Aorta (tissue), 5 donors: Measurements from ENCODE around the gene FZD7. TPM values are rescaled to one million over a fixed set of nuclear protein-coding genes. Genes with fewer than 3 reads are reported as not detected.

Source experiments
- ATAC-seq: fragments of 200-7000 bp; cut with Tn5 transposase; one replicate; pipeline ENCODE4 v1.9.1; 2022; ENCODE audit warnings: moderate library complexity; ENCODE audit not compliant: low FRiP score
- DNase-seq, 2 donors: peaks; one replicate each; pipeline ENCODE4 v3.0.0-alpha.2; 2020
- H3K27ac ChIP-seq, 2 donors: one replicate each; pipeline ENCODE4 v1.5.1; 2013; ENCODE audit warnings: low read length in 2 of 2, mild to moderate bottlenecking in 2 of 2, moderate library complexity in 2 of 2, control low read depth in 1 of 2, inconsistent platforms in 1 of 2, low read depth in 1 of 2
- H3K27me3 ChIP-seq, 2 donors: one replicate each; pipeline ENCODE4 v1.6.1; 2013; ENCODE audit warnings: control low read depth in 1 of 2, low read length in 1 of 2, mild to moderate bottlenecking in 1 of 2, moderate library complexity in 1 of 2; ENCODE audit not compliant: insufficient read depth in 2 of 2, control insufficient read depth in 1 of 2
- H3K36me3 ChIP-seq, 2 donors: one replicate each; pipeline ENCODE4 v1.6.1; 2013; ENCODE audit warnings: control low read depth in 1 of 2, low read length in 1 of 2, mild to moderate bottlenecking in 1 of 2; ENCODE audit not compliant: insufficient read depth in 2 of 2, control insufficient read depth in 1 of 2
- H3K4me1 ChIP-seq, 2 donors: one replicate each; pipeline ENCODE4 v1.6.1; 2013; ENCODE audit warnings: low read length in 2 of 2, control low read depth in 1 of 2, mild to moderate bottlenecking in 1 of 2, moderate library complexity in 1 of 2; ENCODE audit not compliant: insufficient read depth in 2 of 2, control insufficient read depth in 1 of 2
- H3K4me3 ChIP-seq, 2 donors: one replicate each; pipeline ENCODE4 v1.5.1; 2013; ENCODE audit warnings: low read length in 2 of 2, control low read depth in 1 of 2, mild to moderate bottlenecking in 1 of 2
- H3K9me3 ChIP-seq: one replicate; pipeline ENCODE4 v1.6.1; 2013; ENCODE audit warnings: mild to moderate bottlenecking, low read length; ENCODE audit not compliant: control insufficient read depth
- WGBS, 2 donors: extraction: QIAGEN DNeasy Blood & Tissue Kit; methylation state at CpG; one replicate each; pipeline ENCODE4 v1.1.7; 2013; 5-methylcytosine and 5-hydroxymethylcytosine counted together
- intact Hi-C, 2 donors: fragments of 100-400 bp; cut with DNase I; formaldehyde crosslinking; loops; one replicate each; pipeline versions ENCODE4 v1.14.2 to v1.15.0; 2022
- polyA plus RNA-seq, 2 donors: library from polyadenylated mRNA; stranded (reverse); fragments of 200-250 nt; gene quantifications; one replicate each; pipeline ENCODE4 v1.2.3, GENCODE V29; 2013
- total RNA-seq, 2 donors: library from RNA; stranded (reverse); fragmentation: NEBNext Ultra II Directional; extraction: Animal tissue kit (Norgen Biotek cat#: 25700); gene quantifications; one replicate each; pipeline ENCODE4 v1.2.1, GENCODE V29; 2021
- donor health status: healthy with polysubstance abuse.
- donor health status: Bipolar disorder and iron deficiency.
- donor health status: DM: no; HTN: no; CAD: no.
- donor health status: DM: no; HTN: no; CAD: no.
- donor health status: DM: yes; HTN: yes; CAD: no.

FZD7 gene
- total and polyA plus RNA-seq, 4 donors: 4.4 to 24.3 (median 11.9) TPM

GRCh38 chr2:202064881-202065230 lies 31.2 kb downstream of the FZD7 start:
- 77 to 82% methylated on average over 3 of the region's 3 CpGs for WGBS, 2 donors
- H3K4me3 ChIP-seq: no peak overlapping the region
- no peaks in the 10 kb centered on the region for H3K36me3 ChIP-seq
- H3K27me3 ChIP-seq: no peaks in the 10 kb centered on the region
- intact Hi-C loops: no loop called here
- H3K4me1 ChIP-seq: no peaks in the 10 kb centered on the region
- no peak for DNase-seq
- ATAC-seq: no peak
- no peaks in the 10 kb centered on the region for H3K9me3 ChIP-seq
- no peak overlapping the region for H3K27ac ChIP-seq

GRCh38 chr2:202065876-202066275 lies 32.2 kb downstream of the FZD7 start:
- Histone ChIP-seq H3K9me3 (no peaks in the 10 kb centered on the region), H3K27ac (no peak overlapping the region), H3K36me3 (no peaks in the 10 kb centered on the region), H3K4me1 (no peaks in the 10 kb centered on the region), H3K27me3 (no peaks in the 10 kb centered on the region), H3K4me3 (no peak overlapping the region)
- ATAC-seq (no peak), DNase-seq (no peak)
- intact Hi-C loops: no loop called here
- WGBS, 2 donors: 87% methylated on average over 3 of the region's 3 CpGs

- Histone ChIP-seq H3K4me1 (no peaks in the 10 kb centered on the region), H3K27ac (no peak overlapping the region), H3K9me3 (no peaks in the 10 kb centered on the region), H3K27me3 (no peaks in the 10 kb centered on the region), H3K4me3 (no peak overlapping the region), H3K36me3 (no peaks in the 10 kb centered on the region)
- intact Hi-C loops: no loop called here
- WGBS, 2 donors: 71 to 73% methylated on average over 2 of the region's 2 CpGs
- ATAC-seq: no peak
- no peak for DNase-seq
Observed at GRCh38 chr2:202066875-202067274, 33.2 kb downstream of the FZD7 start.

- intact Hi-C loops: no loop called here
- 98 to 100% methylated on average over 1 of the region's 1 CpG for WGBS, 2 donors
Observed at GRCh38 chr2:202067589-202067988, 33.9 kb downstream of the FZD7 start.

GRCh38 chr2:202069170-202070067 lies 35.8 kb downstream of the FZD7 start:
- DNase-seq: no peak
- Histone ChIP-seq H3K4me3 (no peak overlapping the region), H3K27me3 (no peaks in the 10 kb centered on the region), H3K4me1 (no peaks in the 10 kb centered on the region), H3K9me3 (no peaks in the 10 kb centered on the region), H3K27ac (no peak overlapping the region), H3K36me3 (no peaks in the 10 kb centered on the region)
- intact Hi-C loops: no loop called here
- WGBS, 2 donors: 87 to 88% methylated on average over 11 of the region's 11 CpGs
- ATAC-seq: no peak

More at GRCh38 chr2:202067589-202067988, 33.9 kb downstream of the FZD7 start:
- Histone ChIP-seq H3K4me1 (no peaks in the 10 kb centered on the region), H3K27ac (no peak overlapping the region), H3K27me3 (no peaks in the 10 kb centered on the region), H3K36me3 (no peaks in the 10 kb centered on the region), H3K9me3 (no peaks in the 10 kb centered on the region), H3K4me3 (no peak overlapping the region)
- no peak for ATAC-seq
- DNase-seq: no peak

- Histone ChIP-seq H3K27ac (no peak overlapping the region), H3K9me3 (no peaks in the 10 kb centered on the region), H3K4me1 (no peaks in the 10 kb centered on the region), H3K36me3 (no peaks in the 10 kb centered on the region), H3K27me3 (no peaks in the 10 kb centered on the region), H3K4me3 (no peak overlapping the region)
- no peak for DNase-seq
- ATAC-seq: no peak
- 91 to 98% methylated on average over 2 of the region's 2 CpGs for WGBS, 2 donors
- intact Hi-C loops: no loop called here
Observed at GRCh38 chr2:202071107-202071506, 37.5 kb downstream of the FZD7 start.

GRCh38 chr2:202072226-202072625 lies 38.6 kb downstream of the FZD7 start:
- Histone ChIP-seq H3K36me3 (no peaks in the 10 kb centered on the region), H3K27me3 (no peaks in the 10 kb centered on the region), H3K27ac (no peak overlapping the region), H3K4me1 (no peaks in the 10 kb centered on the region), H3K4me3 (no peak overlapping the region), H3K9me3 (no peaks in the 10 kb centered on the region)
- WGBS, 2 donors: 75 to 100% methylated on average over 2 of the region's 2 CpGs
- DNase-seq (no peak), ATAC-seq (no peak)
- intact Hi-C loops: no loop called here

GRCh38 chr2:202072737-202073401 lies 39.2 kb downstream of the FZD7 start, which contains the start of gene KIAA2012:
TSS of gene KIAA2012 (plus strand) at chr2:202073255. CDS start at chr2:202073628, 373 bp downstream.
- no peak for ATAC-seq
- H3K27ac ChIP-seq: no peak within 1 kb of the TSS
- no peaks in the 10 kb centered on the region for H3K9me3 ChIP-seq
- no peaks in the 10 kb centered on the region for H3K36me3 ChIP-seq
- H3K4me1 ChIP-seq: no peaks in the 10 kb centered on the region
- no peak within 1 kb of the TSS for H3K4me3 ChIP-seq
- intact Hi-C loops: no loop called here
- 66 to 76% methylated on average over 11 of the region's 11 CpGs for WGBS, 2 donors
- DNase-seq: no peak
- H3K27me3 ChIP-seq: no peaks in the 10 kb centered on the region

- WGBS, 2 donors: 87 to 91% methylated on average over 2 of the region's 2 CpGs
- Histone ChIP-seq H3K4me3 (no peak overlapping the region), H3K27ac (no peak overlapping the region), H3K36me3 (no peaks in the 10 kb centered on the region), H3K9me3 (no peaks in the 10 kb centered on the region), H3K4me1 (no peaks in the 10 kb centered on the region), H3K27me3 (no peaks in the 10 kb centered on the region)
- no peak for ATAC-seq
- DNase-seq: no peak
- intact Hi-C loops: no loop called here
Observed at GRCh38 chr2:202074324-202074723, 40.7 kb downstream of the FZD7 start.
